Spleen (tissue), 7 donors: ENCODE measurements around the gene MAP7D3.

ENCODE experiments used
- CTCF ChIP-seq, 11 experiments: fragments of 200-600 bp in 7 of 11; fragments of 450-650 bp in 4 of 11; sonication (generic) in 4 of 11; IDR thresholded peaks in 8 of 11; conservative IDR thresholded peaks in 3 of 11; 1 replicate in 7 of 11; 2 replicates in 4 of 11; pipeline versions ENCODE4 v1.4.0 to v1.8.0; 2016 to 2021; ENCODE audit warnings: antibody characterized with exemption in 11 of 11, inconsistent platforms in 4 of 11, mild to moderate bottlenecking in 1 of 11
- POLR2A ChIP-seq, 3 donors: fragments of 450-650 bp; IDR thresholded peaks; one replicate each; pipeline ENCODE4 v1.5.1; 2017; ENCODE audit warnings: antibody characterized with exemption in 3 of 3, mild to moderate bottlenecking in 1 of 3
- POLR2AphosphoS5 ChIP-seq, 3 donors: sonication (generic); formaldehyde crosslinking; IDR thresholded peaks; one replicate each; pipeline ENCODE4 v1.5.1; 2017; ENCODE audit warnings: antibody characterized with exemption in 3 of 3
- donor health status: DM: no; HTN: no; CAD: no; lungs with moderate emphysema.
- donor health status: DM: no; HTN: no; CAD: no.
- donor health status: DM: no; HTN: no; CAD: no.

- no peak for TF ChIP-seq CTCF (IDR thresholded peaks at IDR 0.05 in 8 of 11, conservative IDR thresholded peaks at IDR 0.05 in 3 of 11)
- TF ChIP-seq POLR2A (IDR thresholded peaks at IDR 0.05): no peak
- TF ChIP-seq POLR2AphosphoS5 (IDR thresholded peaks at IDR 0.05): no peak
Observed at GRCh38 chrX:136291824-136292223, 40.6 kb upstream of the MAP7D3 start.
